HCT116 (cell line): ENCODE data around the gene ASB4.

Experiments used
- EZH2phosphoT487 ChIP-seq: fragments of 200-600 bp; IDR thresholded peaks from 2 replicates; pipeline ENCODE4 v1.6.1; 2018; ENCODE audit warnings: antibody characterized with exemption, borderline replicate concordance
- JUND ChIP-seq: IDR thresholded peaks from 2 replicates; pipeline ENCODE4 v1.6.1; 2012
- POLR2A ChIP-seq: IDR thresholded peaks from 2 replicates; pipeline ENCODE4 v1.7.0; 2011; ENCODE audit warnings: borderline replicate concordance; ENCODE audit not compliant: insufficient read depth, insufficient read length; ENCODE audit errors: extremely low read depth
- POLR2AphosphoS5 ChIP-seq: IDR thresholded peaks from 2 replicates; pipeline ENCODE4 v1.6.1; 2011; ENCODE audit warnings: mild to moderate bottlenecking, low read depth, low read length, moderate library complexity
- RAD21 ChIP-seq: IDR thresholded peaks from 2 replicates; pipeline ENCODE4 v1.6.1; 2012; ENCODE audit warnings: low read depth, mild to moderate bottlenecking
- TF ChIP-seq, protein P1 (sequence below): IDR thresholded peaks from 2 replicates; pipeline ENCODE4 v1.6.1; 2012; ENCODE audit warnings: low read depth
- TF ChIP-seq, protein P2 (sequence below), 3 experiments: fragments of 200-600 bp in 1 of 3; sonication (generic) in 1 of 3; IDR thresholded peaks in 2 of 3; conservative IDR thresholded peaks in 1 of 3; 2 replicates each; pipeline ENCODE4 v1.5.1; 2012 to 2017; ENCODE audit warnings: low read depth in 2 of 3, low read length in 2 of 3, antibody characterized with exemption in 1 of 3, borderline replicate concordance in 1 of 3, control low read depth in 1 of 3, mild to moderate bottlenecking in 1 of 3, mixed read lengths in 1 of 3, mixed run types in 1 of 3, moderate library complexity in 1 of 3; ENCODE audit not compliant: insufficient read depth in 1 of 3
- TF ChIP-seq, protein P3 (sequence below): IDR thresholded peaks from 2 replicates; pipeline ENCODE4 v1.6.1; 2012
- TF ChIP-seq, protein P4 (sequence below): IDR thresholded peaks from 2 replicates; pipeline ENCODE4 v1.6.1; 2012

DNA sequence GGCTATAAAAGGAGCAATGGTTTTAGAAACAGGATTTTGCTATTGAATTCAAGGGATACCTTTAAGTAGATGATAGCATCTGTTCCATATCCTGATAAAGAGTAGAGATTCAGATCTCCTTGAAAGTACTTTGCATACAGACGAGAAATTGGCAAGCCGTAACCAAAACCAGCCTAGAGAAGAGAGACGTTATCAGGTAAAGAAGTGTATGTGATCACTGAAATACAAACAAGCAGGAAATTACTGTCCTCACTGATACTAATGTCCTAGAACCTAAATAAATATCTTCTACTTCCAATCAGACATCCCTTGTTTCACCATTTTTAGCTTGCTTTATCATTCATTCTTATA lies 101.2 kb downstream of the ASB4 start:
- no peak for TF ChIP-seq POLR2A
- TF ChIP-seq, protein P1, sequence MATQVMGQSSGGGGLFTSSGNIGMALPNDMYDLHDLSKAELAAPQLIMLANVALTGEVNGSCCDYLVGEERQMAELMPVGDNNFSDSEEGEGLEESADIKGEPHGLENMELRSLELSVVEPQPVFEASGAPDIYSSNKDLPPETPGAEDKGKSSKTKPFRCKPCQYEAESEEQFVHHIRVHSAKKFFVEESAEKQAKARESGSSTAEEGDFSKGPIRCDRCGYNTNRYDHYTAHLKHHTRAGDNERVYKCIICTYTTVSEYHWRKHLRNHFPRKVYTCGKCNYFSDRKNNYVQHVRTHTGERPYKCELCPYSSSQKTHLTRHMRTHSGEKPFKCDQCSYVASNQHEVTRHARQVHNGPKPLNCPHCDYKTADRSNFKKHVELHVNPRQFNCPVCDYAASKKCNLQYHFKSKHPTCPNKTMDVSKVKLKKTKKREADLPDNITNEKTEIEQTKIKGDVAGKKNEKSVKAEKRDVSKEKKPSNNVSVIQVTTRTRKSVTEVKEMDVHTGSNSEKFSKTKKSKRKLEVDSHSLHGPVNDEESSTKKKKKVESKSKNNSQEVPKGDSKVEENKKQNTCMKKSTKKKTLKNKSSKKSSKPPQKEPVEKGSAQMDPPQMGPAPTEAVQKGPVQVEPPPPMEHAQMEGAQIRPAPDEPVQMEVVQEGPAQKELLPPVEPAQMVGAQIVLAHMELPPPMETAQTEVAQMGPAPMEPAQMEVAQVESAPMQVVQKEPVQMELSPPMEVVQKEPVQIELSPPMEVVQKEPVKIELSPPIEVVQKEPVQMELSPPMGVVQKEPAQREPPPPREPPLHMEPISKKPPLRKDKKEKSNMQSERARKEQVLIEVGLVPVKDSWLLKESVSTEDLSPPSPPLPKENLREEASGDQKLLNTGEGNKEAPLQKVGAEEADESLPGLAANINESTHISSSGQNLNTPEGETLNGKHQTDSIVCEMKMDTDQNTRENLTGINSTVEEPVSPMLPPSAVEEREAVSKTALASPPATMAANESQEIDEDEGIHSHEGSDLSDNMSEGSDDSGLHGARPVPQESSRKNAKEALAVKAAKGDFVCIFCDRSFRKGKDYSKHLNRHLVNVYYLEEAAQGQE = no peak
- TF ChIP-seq, protein P2, sequence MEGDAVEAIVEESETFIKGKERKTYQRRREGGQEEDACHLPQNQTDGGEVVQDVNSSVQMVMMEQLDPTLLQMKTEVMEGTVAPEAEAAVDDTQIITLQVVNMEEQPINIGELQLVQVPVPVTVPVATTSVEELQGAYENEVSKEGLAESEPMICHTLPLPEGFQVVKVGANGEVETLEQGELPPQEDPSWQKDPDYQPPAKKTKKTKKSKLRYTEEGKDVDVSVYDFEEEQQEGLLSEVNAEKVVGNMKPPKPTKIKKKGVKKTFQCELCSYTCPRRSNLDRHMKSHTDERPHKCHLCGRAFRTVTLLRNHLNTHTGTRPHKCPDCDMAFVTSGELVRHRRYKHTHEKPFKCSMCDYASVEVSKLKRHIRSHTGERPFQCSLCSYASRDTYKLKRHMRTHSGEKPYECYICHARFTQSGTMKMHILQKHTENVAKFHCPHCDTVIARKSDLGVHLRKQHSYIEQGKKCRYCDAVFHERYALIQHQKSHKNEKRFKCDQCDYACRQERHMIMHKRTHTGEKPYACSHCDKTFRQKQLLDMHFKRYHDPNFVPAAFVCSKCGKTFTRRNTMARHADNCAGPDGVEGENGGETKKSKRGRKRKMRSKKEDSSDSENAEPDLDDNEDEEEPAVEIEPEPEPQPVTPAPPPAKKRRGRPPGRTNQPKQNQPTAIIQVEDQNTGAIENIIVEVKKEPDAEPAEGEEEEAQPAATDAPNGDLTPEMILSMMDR (IDR thresholded peaks at IDR 0.05 in 2 of 3, conservative IDR thresholded peaks at IDR 0.05 in 1 of 3; ENCODE audit: borderline replicate concordance in 1 of 3, insufficient read depth in 1 of 3, low read depth in 2 of 3, low read length in 2 of 3) = no peak
- no peak for TF ChIP-seq POLR2AphosphoS5
- TF ChIP-seq RAD21 = no peak
- TF ChIP-seq, protein P3, sequence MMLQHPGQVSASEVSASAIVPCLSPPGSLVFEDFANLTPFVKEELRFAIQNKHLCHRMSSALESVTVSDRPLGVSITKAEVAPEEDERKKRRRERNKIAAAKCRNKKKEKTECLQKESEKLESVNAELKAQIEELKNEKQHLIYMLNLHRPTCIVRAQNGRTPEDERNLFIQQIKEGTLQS = no peak
- TF ChIP-seq EZH2phosphoT487 = no peak
- TF ChIP-seq, protein P4, sequence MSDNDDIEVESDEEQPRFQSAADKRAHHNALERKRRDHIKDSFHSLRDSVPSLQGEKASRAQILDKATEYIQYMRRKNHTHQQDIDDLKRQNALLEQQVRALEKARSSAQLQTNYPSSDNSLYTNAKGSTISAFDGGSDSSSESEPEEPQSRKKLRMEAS = no peak
- no peak for TF ChIP-seq JUND
